Stomach (tissue), 4 donors: ENCODE measurements around the gene NBPF1.
"Not testable (repeated sequence)": the region's sequence is repeated elsewhere in the genome, so short reads cannot be mapped to it uniquely, and the experiment has no call there.

ENCODE experiments used
- EP300 ChIP-seq: sonication (generic); formaldehyde crosslinking; IDR thresholded peaks from one replicate; pipeline ENCODE4 v1.6.1; 2017; ENCODE audit warnings: antibody characterized with exemption
- POLR2A ChIP-seq, 4 donors: fragments of 450-650 bp; IDR thresholded peaks; one replicate each; pipeline ENCODE4 v1.6.1; 2016; ENCODE audit warnings: antibody characterized with exemption in 4 of 4, control low read depth in 2 of 4, mild to moderate bottlenecking in 1 of 4, moderate library complexity in 1 of 4
- POLR2AphosphoS5 ChIP-seq, 3 donors: sonication (generic); formaldehyde crosslinking; IDR thresholded peaks; one replicate each; pipeline ENCODE4 v1.6.1; 2016; ENCODE audit warnings: antibody characterized with exemption in 3 of 3
- TF ChIP-seq, protein P1 (sequence below), 7 experiments: fragments of 450-650 bp in 4 of 7; fragments of 200-600 bp in 3 of 7; sonication (generic) in 3 of 7; IDR thresholded peaks; one replicate each; pipeline ENCODE4 v1.5.1; 2016 to 2019; ENCODE audit warnings: antibody characterized with exemption in 7 of 7, control low read depth in 2 of 7, mild to moderate bottlenecking in 1 of 7

GRCh38 chr1:16629916-16630530 is 16.7 kb upstream of the NBPF1 start:
- TF ChIP-seq, protein P1, sequence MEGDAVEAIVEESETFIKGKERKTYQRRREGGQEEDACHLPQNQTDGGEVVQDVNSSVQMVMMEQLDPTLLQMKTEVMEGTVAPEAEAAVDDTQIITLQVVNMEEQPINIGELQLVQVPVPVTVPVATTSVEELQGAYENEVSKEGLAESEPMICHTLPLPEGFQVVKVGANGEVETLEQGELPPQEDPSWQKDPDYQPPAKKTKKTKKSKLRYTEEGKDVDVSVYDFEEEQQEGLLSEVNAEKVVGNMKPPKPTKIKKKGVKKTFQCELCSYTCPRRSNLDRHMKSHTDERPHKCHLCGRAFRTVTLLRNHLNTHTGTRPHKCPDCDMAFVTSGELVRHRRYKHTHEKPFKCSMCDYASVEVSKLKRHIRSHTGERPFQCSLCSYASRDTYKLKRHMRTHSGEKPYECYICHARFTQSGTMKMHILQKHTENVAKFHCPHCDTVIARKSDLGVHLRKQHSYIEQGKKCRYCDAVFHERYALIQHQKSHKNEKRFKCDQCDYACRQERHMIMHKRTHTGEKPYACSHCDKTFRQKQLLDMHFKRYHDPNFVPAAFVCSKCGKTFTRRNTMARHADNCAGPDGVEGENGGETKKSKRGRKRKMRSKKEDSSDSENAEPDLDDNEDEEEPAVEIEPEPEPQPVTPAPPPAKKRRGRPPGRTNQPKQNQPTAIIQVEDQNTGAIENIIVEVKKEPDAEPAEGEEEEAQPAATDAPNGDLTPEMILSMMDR (IDR thresholded peaks at IDR 0.05) = not testable (repeated sequence)
- not testable (repeated sequence) for TF ChIP-seq POLR2A (IDR thresholded peaks at IDR 0.05); POLR2AphosphoS5 (IDR thresholded peaks at IDR 0.05); EP300
